OCI-LY7 (cell line): Measurements from ENCODE around the gene HIVEP3. TPM values are rescaled to one million over a fixed set of nuclear protein-coding genes. Genes with fewer than 3 reads are reported as not detected.
A peak's percentile ranks its signal among the peaks of the same experiment; 100 is the strongest.

Source experiments
- BruUV-seq: library from RNA; stranded (reverse); fragments of 400-500 nt; replicated peaks from 2 replicates; lab custom pipeline; 2021; lab: Mats Ljungman, UMichigan
- CTCF ChIA-PET: fragments of 300-600 bp; sonication (Branson Sonifier 250); formaldehyde crosslinking; loops from one replicate; lab custom pipeline; 2022; ENCODE audit warnings: antibody characterized with exemption; ENCODE audit not compliant: unreplicated experiment; lab: Charles Lee
- POLR2A ChIA-PET: fragments of 300-600 bp; sonication (Branson Sonifier 250); formaldehyde crosslinking; loops from one replicate; lab custom pipeline; 2022; ENCODE audit warnings: antibody characterized with exemption; lab: Charles Lee
- DNase-seq: peaks from one replicate; pipeline ENCODE4 v3.0.0-alpha.2; 2015; ENCODE audit warnings: low spot score
- H2AFZ ChIP-seq: fragments of 200-600 bp; sonication (generic), shearing (Covaris generic); 2 replicates; pipeline ENCODE4 v1.6.1; 2014; ENCODE audit warnings: mild to moderate bottlenecking, antibody characterized with exemption, low read length, moderate library complexity
- H3K27ac ChIP-seq: fragments of 200-600 bp; sonication (generic); 2 replicates; pipeline ENCODE4 v1.5.1; 2014; ENCODE audit warnings: mixed run types, low read depth, mild to moderate bottlenecking, moderate library complexity, low read length, inconsistent platforms; ENCODE audit not compliant: poor library complexity, severe bottlenecking
- H3K36me3 ChIP-seq: fragments of 200-600 bp; sonication (generic); 2 replicates; pipeline ENCODE4 v1.6.1; 2014; ENCODE audit warnings: mild to moderate bottlenecking, antibody characterized with exemption, low read length, moderate library complexity, mixed read lengths; ENCODE audit not compliant: insufficient read depth
- H3K4me1 ChIP-seq: fragments of 200-600 bp; sonication (generic); 2 replicates; pipeline ENCODE4 v1.5.1; 2014; ENCODE audit warnings: mild to moderate bottlenecking, low read length; ENCODE audit not compliant: insufficient read depth, poor library complexity, severe bottlenecking
- H3K4me2 ChIP-seq: fragments of 200-600 bp; sonication (generic); 2 replicates; pipeline ENCODE4 v1.6.1; 2014; ENCODE audit warnings: mild to moderate bottlenecking, low read length
- H3K4me3 ChIP-seq: fragments of 200-600 bp; sonication (generic); 2 replicates; pipeline ENCODE4 v1.5.1; 2014; ENCODE audit warnings: mild to moderate bottlenecking, low read depth, low read length; ENCODE audit not compliant: poor library complexity, severe bottlenecking
- H3K79me2 ChIP-seq: fragments of 200-600 bp; sonication (generic); 2 replicates; pipeline ENCODE4 v1.6.1; 2016; ENCODE audit warnings: low read depth, mild to moderate bottlenecking, low read length, moderate library complexity, mixed read lengths; ENCODE audit not compliant: insufficient read depth
- H3K9me2 ChIP-seq: fragments of 200-600 bp; sonication (generic); 2 replicates; pipeline ENCODE4 v1.6.1; 2016; ENCODE audit warnings: mild to moderate bottlenecking, low read length, mixed read lengths; ENCODE audit not compliant: insufficient read depth
- H3K9me3 ChIP-seq: fragments of 200-600 bp; sonication (generic); 2 replicates; pipeline ENCODE4 v1.6.1; 2014; ENCODE audit warnings: mild to moderate bottlenecking, mixed run types, low read length, mixed read lengths
- H4K20me1 ChIP-seq: fragments of 200-600 bp; sonication (generic); 2 replicates; pipeline ENCODE4 v1.6.1; 2014; ENCODE audit warnings: mild to moderate bottlenecking, antibody characterized with exemption, low read length, moderate library complexity, mixed read lengths; ENCODE audit not compliant: insufficient read depth
- CTCF ChIP-seq: fragments of 200-600 bp; sonication (generic); conservative IDR thresholded peaks from 2 replicates; pipeline ENCODE4 v1.5.1; 2014; ENCODE audit warnings: mild to moderate bottlenecking, antibody characterized with exemption, low read length, moderate library complexity, mixed read lengths
- EZH2phosphoT487 ChIP-seq: fragments of 200-600 bp; sonication (generic); IDR thresholded peaks from 2 replicates; pipeline ENCODE4 v1.6.1; 2018; ENCODE audit warnings: low read depth, borderline replicate concordance, mild to moderate bottlenecking, mixed run types, antibody characterized with exemption, low read length, moderate library complexity, mixed read lengths
- intact Hi-C: fragments of 100-400 bp; cut with micrococcal nuclease; formaldehyde crosslinking; loops from one replicate; pipeline ENCODE4 v1.10.0; 2022; ENCODE audit not compliant: unreplicated experiment
- total RNA-seq, 2 experiments: library from RNA; depleted of rRNA in 1 of 2; stranded (reverse); fragments of >200 nt in 1 of 2; shearing (Covaris generic) in 1 of 2; gene quantifications; 2 replicates each; pipeline ENCODE4 v1.2.3, GENCODE V29; 2014 to 2022

HIVEP3 gene
- total RNA-seq, 2 experiments from 2014 or later, result 0.53 to 0.60 TPM

- no peaks in the 10 kb centered on the region for H3K9me3 ChIP-seq
- CTCF ChIA-PET, result no interaction called here
- no peaks in the 10 kb centered on the region for H3K9me2 ChIP-seq
- peak; percentile 25 for DNase-seq
- H2AFZ ChIP-seq, result no peak overlapping the region
- no peaks in the 10 kb centered on the region for H3K79me2 ChIP-seq
- no peak for TF ChIP-seq EZH2phosphoT487
- no peak for TF ChIP-seq CTCF
- H3K4me3 ChIP-seq, result peak overlapping the region; percentile 7
- H3K4me1 ChIP-seq, result peaks cover 46% of the 10 kb centered on the region
- POLR2A ChIA-PET, result interaction anchor here (0.7 kb wide), 1 partner anchor 1993 kb away, joined by 3 read pairs; no protein-coding TSS in a partner anchor
- H3K36me3 ChIP-seq, result no peaks in the 10 kb centered on the region
- BruUV-seq, result no TSS peak
- no peaks in the 10 kb centered on the region for H4K20me1 ChIP-seq
- intact Hi-C loops, result loop anchor here (1.0 to 10.0 kb wide), 4 partner anchors 26 to 177 kb away; no protein-coding TSS in a partner anchor
- H3K4me2 ChIP-seq, result peak overlapping the region; percentile 59
- H3K27ac ChIP-seq, result peak overlapping the region; percentile 63
These were observed 166.8 kb downstream of the HIVEP3 start for GRCh38 chr1:41751804-41752513.

- Histone ChIP-seq H3K9me3 (no peaks in the 10 kb centered on the region), H3K27ac (no peak overlapping the region), H3K4me2 (peak overlapping the region; percentile 59), H3K36me3 (no peaks in the 10 kb centered on the region), H2AFZ (no peak overlapping the region; the same call in 1 of the 2 replicates), H3K4me1 (peaks cover 46% of the 10 kb centered on the region), H3K9me2 (no peaks in the 10 kb centered on the region), H4K20me1 (no peaks in the 10 kb centered on the region), H3K4me3 (no peak overlapping the region), H3K79me2 (no peaks in the 10 kb centered on the region)
- no peak for TF ChIP-seq CTCF
- TF ChIP-seq EZH2phosphoT487, result no peak
- CTCF ChIA-PET, result interaction anchor here (0.5 kb wide), 1 partner anchor 800 kb away, joined by 3 read pairs; no protein-coding TSS in a partner anchor
- no TSS peak for BruUV-seq
- DNase-seq, result peak; percentile 25
- POLR2A ChIA-PET, result interaction anchor here (0.7 to 1.5 kb wide), 3 partner anchors 11 to 1600 kb away, joined by 3 to 4 read pairs (median 4); no protein-coding TSS in a partner anchor
- intact Hi-C loops, result loop anchor here (5.0 to 10.0 kb wide), 3 partner anchors 52 to 175 kb away; no protein-coding TSS in a partner anchor
These were observed 168.6 kb downstream of the HIVEP3 start for GRCh38 chr1:41749991-41750745.
